Activated T-cell treated with anti-CD3 and anti-CD28 coated beads, Interleukin-2, amount 50 U/mL, for 1 hour (primary cell): Measurements from ENCODE around the gene KLB.
"Not testable (repeated sequence)": the region's sequence is repeated elsewhere in the genome, so short reads cannot be mapped to it uniquely, and the experiment has no call there.

Experiments used
- DNase-seq: peaks from one replicate; pipeline ENCODE4 v3.0.0-alpha.2; 2020

The KLB gene

GRCh38 chr4:39427520-39428114 is 20.9 kb downstream of the KLB start:
- no peak for DNase-seq

- no peak for DNase-seq
These were observed 23.0 kb downstream of the KLB start for GRCh38 chr4:39429476-39430334.

- no peak for DNase-seq
These were observed 27.3 kb downstream of the KLB start for GRCh38 chr4:39433878-39434492.

- no peak for DNase-seq
These were observed 29.2 kb downstream of the KLB start for GRCh38 chr4:39435659-39436563.

GRCh38 chr4:39441593-39441992 is 34.9 kb downstream of the KLB start:
- no peak for DNase-seq

GRCh38 chr4:39442998-39443397 is 36.3 kb downstream of the KLB start:
- DNase-seq, result no peak

GRCh38 chr4:39446483-39446841 is 39.7 kb downstream of the KLB start:
- no peak for DNase-seq

- peak; percentile 60 for DNase-seq
These were observed 40.3 kb downstream of the KLB start for GRCh38 chr4:39446842-39447573.

- DNase-seq, result no peak
These were observed 43.9 kb downstream of the KLB start for GRCh38 chr4:39450618-39451017.

- DNase-seq, result no peak
These were observed 44.8 kb downstream of the KLB start for GRCh38 chr4:39451423-39452023.

- no peak for DNase-seq
These were observed 45.6 kb downstream of the KLB start for GRCh38 chr4:39452153-39452859.

GRCh38 chr4:39452860-39453587 is 46.3 kb downstream of the KLB start:
- no peak for DNase-seq

- no peak for DNase-seq
These were observed 47.0 kb downstream of the KLB start for GRCh38 chr4:39453738-39454137.

- no peak for DNase-seq
These were observed 48.8 kb downstream of the KLB start for GRCh38 chr4:39455486-39455885.

- DNase-seq, result no peak
These were observed 50.4 kb downstream of the KLB start for GRCh38 chr4:39456946-39457763.

- not testable (repeated sequence) for DNase-seq
These were observed 51.4 kb downstream of the KLB start for GRCh38 chr4:39458161-39458504.

- peak; percentile 95 for DNase-seq
These were observed 52.0 kb downstream of the KLB start, which contains the start of the genes LIAS and RPL9 for GRCh38 chr4:39458505-39459300. LIAS (plus strand) TSS chr4:39459056; CDS start chr4:39459118, 62 bp downstream. RPL9 (minus strand) TSS chr4:39458922; CDS start chr4:39458439, 483 bp downstream.

GRCh38 chr4:39464886-39465501 is 58.3 kb downstream of the KLB start:
- DNase-seq, result no peak
